Natural killer cell (primary cell): Measurements from ENCODE around the gene CEP41. TPM values are rescaled to one million over a fixed set of nuclear protein-coding genes. Genes with fewer than 3 reads are reported as not detected.

ENCODE experiments used
- ATAC-seq, 3 donors: fragments of 150-1000 bp in 2 of 3; fragments of 200-7000 bp in 1 of 3; cut with Tn5 transposase; 1 replicate in 1 of 3; 2 replicates in 2 of 3; pipeline ENCODE4 v1.10.0; 2021; ENCODE audit warnings: mild to moderate bottlenecking in 2 of 3, moderate library complexity in 2 of 3
- DNase-seq, 2 donors: peaks; one replicate each; pipeline versions ENCODE4 v3.0.0 to v3.0.0-alpha.2; 2013 to 2021; ENCODE audit warnings: mixed read lengths in 1 of 2
- H3K27ac ChIP-seq: one replicate; pipeline ENCODE4 v1.5.1; 2013; ENCODE audit warnings: mild to moderate bottlenecking, low read length
- H3K27me3 ChIP-seq: one replicate; pipeline ENCODE4 v1.6.1; 2013; ENCODE audit warnings: low read length; ENCODE audit not compliant: control insufficient read depth, insufficient read depth
- H3K36me3 ChIP-seq: one replicate; pipeline ENCODE4 v1.6.1; 2013; ENCODE audit warnings: low read length; ENCODE audit not compliant: control insufficient read depth, insufficient read depth
- H3K4me1 ChIP-seq: one replicate; pipeline ENCODE4 v1.6.1; 2013; ENCODE audit warnings: low read length; ENCODE audit not compliant: control insufficient read depth, insufficient read depth
- H3K4me3 ChIP-seq: one replicate; pipeline ENCODE4 v1.5.1; 2013; ENCODE audit warnings: low read length
- H3K9me3 ChIP-seq: one replicate; pipeline ENCODE4 v1.6.1; 2013; ENCODE audit warnings: low read length; ENCODE audit not compliant: control insufficient read depth, insufficient read depth
- H3K27ac Mint-ChIP-seq, 2 donors: one replicate each; pipeline ENCODE4 v1.8.0; 2022; ENCODE audit warnings: mild to moderate bottlenecking in 2 of 2, mixed read lengths in 2 of 2, moderate library complexity in 1 of 2
- H3K27me3 Mint-ChIP-seq, 2 donors: one replicate each; pipeline ENCODE4 v1.8.0; 2022; ENCODE audit warnings: low read depth in 2 of 2, mixed read lengths in 2 of 2
- H3K36me3 Mint-ChIP-seq: one replicate; pipeline ENCODE4 v1.8.0; 2022; ENCODE audit warnings: mixed read lengths
- H3K4me1 Mint-ChIP-seq, 2 donors: one replicate each; pipeline ENCODE4 v1.8.0; 2022; ENCODE audit warnings: mixed read lengths in 2 of 2
- H3K4me3 Mint-ChIP-seq: one replicate; pipeline ENCODE4 v1.8.0; 2022; ENCODE audit warnings: mild to moderate bottlenecking, moderate library complexity, mixed read lengths
- H3K9me3 Mint-ChIP-seq, 2 donors: one replicate each; pipeline ENCODE4 v1.8.0; 2022; ENCODE audit warnings: mixed read lengths in 2 of 2
- CTCF ChIP-seq: fragments of 200-600 bp; IDR thresholded peaks from one replicate; pipeline ENCODE4 v1.8.0; 2022; ENCODE audit warnings: antibody characterized with exemption
- whole genome bisulfite sequencing: methylation state at CpG from one replicate; pipeline ENCODE4 v1.1.7; 2013; ENCODE audit warnings: missing lambda C conversion rate; ENCODE audit not compliant: insufficient coverage; 5-methylcytosine and 5-hydroxymethylcytosine counted together
- intact Hi-C: fragments of 100-400 bp; cut with micrococcal nuclease; formaldehyde crosslinking; loops from one replicate; pipeline ENCODE4 v1.14.2; 2022
- total RNA-seq, 4 donors: library from RNA; stranded (reverse); fragments of 120-200 nt in 1 of 4; gene quantifications; one replicate each; pipeline versions ENCODE4 v1.2.3 to v1.2.4, GENCODE V29; 2013 to 2022

The CEP41 gene
- total RNA-seq, 3 donors from 2014 or later (not counting 1 experiment from before 2014, with no cell fraction given): 8.7 to 14.2 (median 11.2) TPM

GRCh38 chr7:130345725-130346124 is 95.1 kb downstream of the CEP41 start:
- Histone ChIP-seq H3K27ac (no peak overlapping the region), H3K27me3 (no peaks in the 10 kb centered on the region), H3K4me1 (no peaks in the 10 kb centered on the region), H3K4me3 (no peak overlapping the region), H3K9me3 (no peaks in the 10 kb centered on the region), H3K36me3 (no peaks in the 10 kb centered on the region)
- no peak for TF ChIP-seq CTCF
- Mint-ChIP-seq H3K36me3 (no peaks in the 10 kb centered on the region), H3K27me3 (peaks cover 0 to 3% of the 10 kb centered on the region in 2 donors), H3K9me3 (no peaks in the 10 kb centered on the region), H3K27ac (no peak overlapping the region), H3K4me1 (no peaks in the 10 kb centered on the region), H3K4me3 (no peak overlapping the region)
- DNase-seq: no peak
- ATAC-seq: no peak
- WGBS: 93% methylated on average over 5 of the region's 5 CpGs
- intact Hi-C loops: no loop called here

- H3K27ac Mint-ChIP-seq: no peak overlapping the region
- no peaks in the 10 kb centered on the region for H3K36me3 Mint-ChIP-seq
- Histone ChIP-seq H3K9me3 (no peaks in the 10 kb centered on the region), H3K4me1 (no peaks in the 10 kb centered on the region), H3K27ac (no peak overlapping the region), H3K4me3 (no peak overlapping the region), H3K36me3 (no peaks in the 10 kb centered on the region), H3K27me3 (no peaks in the 10 kb centered on the region)
- H3K27me3 Mint-ChIP-seq: peaks cover 0 to 3% of the 10 kb centered on the region in 2 donors
- H3K4me3 Mint-ChIP-seq: no peak overlapping the region
- intact Hi-C loops: no loop called here
- WGBS: 90% methylated on average over 8 of the region's 8 CpGs
- no peaks in the 10 kb centered on the region for H3K4me1 Mint-ChIP-seq
- ATAC-seq (no peak), DNase-seq (no peak)
- no peak for TF ChIP-seq CTCF
- no peaks in the 10 kb centered on the region for H3K9me3 Mint-ChIP-seq
These were observed 95.7 kb downstream of the CEP41 start for GRCh38 chr7:130345136-130345535.

- no peaks in the 10 kb centered on the region for H3K4me1 ChIP-seq
- no peaks in the 10 kb centered on the region for H3K36me3 ChIP-seq
- Mint-ChIP-seq H3K27me3 (peaks cover 0 to 3% of the 10 kb centered on the region in 2 donors), H3K36me3 (no peaks in the 10 kb centered on the region), H3K9me3 (no peaks in the 10 kb centered on the region), H3K4me1 (no peaks in the 10 kb centered on the region), H3K4me3 (no peak within 1 kb of the TSS), H3K27ac (no peak within 1 kb of the TSS)
- 87% methylated on average over 5 of the region's 5 CpGs for WGBS
- intact Hi-C loops: no loop called here
- H3K4me3 ChIP-seq: no peak within 1 kb of the TSS
- DNase-seq (no peak), ATAC-seq (no peak)
- no peak for TF ChIP-seq CTCF
- H3K27ac ChIP-seq: no peak within 1 kb of the TSS
- H3K9me3 ChIP-seq: no peaks in the 10 kb centered on the region
- no peaks in the 10 kb centered on the region for H3K27me3 ChIP-seq
These were observed 96.4 kb downstream of the CEP41 start, which contains the start of gene CPA5 for GRCh38 chr7:130344271-130344866. CPA5 (plus strand) TSS chr7:130344816; CDS start chr7:130346486, 1,670 bp downstream.

Other genes starting within 250 kb of the CEP41 start
- gene TMEM209, start 235.6 kb downstream of the CEP41 start, total RNA-seq: 10 to 100 TPM; 26.3 to 31.0 (median 30.4) TPM
- not detected for gene SSMEM1, start 233.2 kb downstream of the CEP41 start, total RNA-seq
- gene CPA2, start 174.2 kb downstream of the CEP41 start, total RNA-seq: not detected
- gene CPA4, start 147.9 kb downstream of the CEP41 start, total RNA-seq: not detected
- not detected for gene CPA5, start 96.2 kb downstream of the CEP41 start, total RNA-seq
- gene CPA1, start 60.5 kb downstream of the CEP41 start, total RNA-seq: not detected
- 1 to 10 TPM in 1 of 3 donors, under 1 TPM in 2; 0.55 to 2.2 (median 0.70) TPM for gene MEST, start 51.1 kb upstream of the CEP41 start, total RNA-seq
- gene COPG2, start 227.7 kb upstream of the CEP41 start, total RNA-seq: 1 to 10 TPM; 6.6 to 9.1 (median 8.9) TPM
- not detected for gene TSGA13, start 245.5 kb upstream of the CEP41 start, total RNA-seq